H9 (cell line): ENCODE results near the gene CGAS. TPM values are rescaled to one million over a fixed set of nuclear protein-coding genes. Genes with fewer than 3 reads are reported as not detected.

Source experiments
- DNase-seq: peaks from one replicate; pipeline ENCODE4 v3.0.0-alpha.2; 2017
- H2AFZ ChIP-seq: one replicate; pipeline ENCODE4 v1.6.1; 2013; ENCODE audit warnings: mild to moderate bottlenecking, low read length, control low read depth, moderate library complexity
- H2AK5ac ChIP-seq: 2 replicates; pipeline ENCODE4 v1.6.1; 2013; ENCODE audit warnings: low read length, control low read depth, mixed read lengths; ENCODE audit not compliant: insufficient read length
- H2BK120ac ChIP-seq: one replicate; pipeline ENCODE4 v1.6.1; 2013; ENCODE audit warnings: low read depth, mild to moderate bottlenecking, low read length, control low read depth, inconsistent platforms; ENCODE audit not compliant: poor library complexity, severe bottlenecking
- H2BK12ac ChIP-seq: 2 replicates; pipeline ENCODE4 v1.6.1; 2013; ENCODE audit warnings: low read length, control low read depth, mixed read lengths, low read depth; ENCODE audit not compliant: insufficient read length
- H2BK15ac ChIP-seq: 2 replicates; pipeline ENCODE4 v1.6.1; 2013; ENCODE audit warnings: low read depth, low read length, control low read depth
- H2BK20ac ChIP-seq: one replicate; pipeline ENCODE4 v1.6.1; 2013; ENCODE audit warnings: low read depth, mild to moderate bottlenecking, low read length, control low read depth, inconsistent platforms; ENCODE audit not compliant: poor library complexity, severe bottlenecking
- H2BK5ac ChIP-seq: 2 replicates; pipeline ENCODE4 v1.6.1; 2013; ENCODE audit warnings: low read length, control low read depth, mixed read lengths; ENCODE audit not compliant: insufficient read length
- H3K14ac ChIP-seq: 2 replicates; pipeline ENCODE4 v1.6.1; 2013; ENCODE audit warnings: low read length, control low read depth; ENCODE audit not compliant: insufficient read depth
- H3K18ac ChIP-seq: 2 replicates; pipeline ENCODE4 v1.6.1; 2013; ENCODE audit warnings: low read depth, mild to moderate bottlenecking, mixed read lengths, low read length, control low read depth; ENCODE audit not compliant: insufficient read length
- H3K23ac ChIP-seq: 2 replicates; pipeline ENCODE4 v1.6.1; 2013; ENCODE audit warnings: low read length, control low read depth, mixed read lengths, low read depth; ENCODE audit not compliant: insufficient read length
- H3K23me2 ChIP-seq: 2 replicates; pipeline ENCODE4 v1.6.1; 2013; ENCODE audit warnings: low read depth, mild to moderate bottlenecking, mixed read lengths, low read length, control low read depth; ENCODE audit not compliant: insufficient read length, poor library complexity, severe bottlenecking
- H3K27ac ChIP-seq: 2 replicates; pipeline ENCODE4 v1.5.1; 2013; ENCODE audit warnings: low read length, control low read depth, mixed read lengths, low read depth; ENCODE audit not compliant: insufficient read length
- H3K27me3 ChIP-seq: 2 replicates; pipeline ENCODE4 v1.6.1; 2013; ENCODE audit warnings: low read length, control low read depth, inconsistent platforms; ENCODE audit not compliant: insufficient read depth
- H3K4ac ChIP-seq: 2 replicates; pipeline ENCODE4 v1.6.1; 2013; ENCODE audit warnings: low read depth, mild to moderate bottlenecking, control low read depth, inconsistent platforms, low read length, moderate library complexity
- H3K4me1 ChIP-seq: 2 replicates; pipeline ENCODE4 v1.6.1; 2013; ENCODE audit warnings: low read length, control low read depth, inconsistent platforms; ENCODE audit not compliant: insufficient read depth
- H3K4me2 ChIP-seq: 2 replicates; pipeline ENCODE4 v1.6.1; 2013; ENCODE audit warnings: low read length, control low read depth, mixed read lengths; ENCODE audit not compliant: insufficient read length, insufficient read depth
- H3K56ac ChIP-seq: 2 replicates; pipeline ENCODE4 v1.6.1; 2013; ENCODE audit warnings: low read depth, mild to moderate bottlenecking, mixed read lengths, low read length, control low read depth; ENCODE audit not compliant: insufficient read length
- H3K79me1 ChIP-seq: 2 replicates; pipeline ENCODE4 v1.6.1; 2013; ENCODE audit warnings: low read depth, mild to moderate bottlenecking, moderate library complexity, low read length, control low read depth, inconsistent platforms; ENCODE audit not compliant: insufficient read depth, poor library complexity, severe bottlenecking
- H3K79me2 ChIP-seq: 2 replicates; pipeline ENCODE4 v1.6.1; 2013; ENCODE audit warnings: low read length, control low read depth, inconsistent platforms; ENCODE audit not compliant: insufficient read depth
- H3K9ac ChIP-seq: 2 replicates; pipeline ENCODE4 v1.6.1; 2013; ENCODE audit warnings: low read length, control low read depth, mixed read lengths; ENCODE audit not compliant: insufficient read length; ENCODE audit errors: extremely low read depth
- H3K9me3 ChIP-seq: one replicate; pipeline ENCODE4 v1.6.1; 2013; ENCODE audit warnings: low read depth, low read length, inconsistent platforms; ENCODE audit not compliant: control insufficient read depth
- H3T11ph ChIP-seq: one replicate; pipeline ENCODE4 v1.6.1; 2013; ENCODE audit warnings: mild to moderate bottlenecking, low read length, control low read depth, inconsistent platforms
- H4K20me1 ChIP-seq: one replicate; pipeline ENCODE4 v1.6.1; 2013; ENCODE audit not compliant: control insufficient read depth, insufficient read length, insufficient read depth
- H4K5ac ChIP-seq: 2 replicates; pipeline ENCODE4 v1.6.1; 2013; ENCODE audit warnings: low read depth, mild to moderate bottlenecking, mixed read lengths, low read length, control low read depth; ENCODE audit not compliant: insufficient read length
- H4K8ac ChIP-seq: replicated peaks from 2 replicates; pipeline ENCODE4 v1.6.1; 2013; ENCODE audit warnings: low read length, control low read depth, mixed read lengths, low read depth; ENCODE audit not compliant: insufficient read length
- H4K91ac ChIP-seq: 2 replicates; pipeline ENCODE4 v1.6.1; 2013; ENCODE audit warnings: low read depth, mild to moderate bottlenecking, moderate library complexity, mixed read lengths, low read length, control low read depth; ENCODE audit not compliant: insufficient read length
- H3K27ac Mint-ChIP-seq, 3 experiments: 2 replicates in 2 of 3; 3 replicates in 1 of 3; pipeline ENCODE4 v1.8.0; 2020 to 2021; ENCODE audit warnings: mixed read lengths in 3 of 3, mild to moderate bottlenecking in 1 of 3, moderate library complexity in 1 of 3
- H3K27me3 Mint-ChIP-seq: 2 replicates; pipeline ENCODE4 v1.8.0; 2021; ENCODE audit warnings: low read depth, mild to moderate bottlenecking, moderate library complexity, mixed read lengths
- H3K36me3 Mint-ChIP-seq, 3 experiments: 2 replicates in 2 of 3; 3 replicates in 1 of 3; pipeline ENCODE4 v1.8.0; 2020 to 2021; ENCODE audit warnings: low read depth in 3 of 3, mixed read lengths in 3 of 3; ENCODE audit not compliant: insufficient read depth in 1 of 3
- H3K4me1 Mint-ChIP-seq, 2 experiments: 2 replicates each; pipeline ENCODE4 v1.8.0; 2020; ENCODE audit warnings: mixed read lengths in 2 of 2
- H3K4me3 Mint-ChIP-seq, 2 experiments: 2 replicates in 1 of 2; 3 replicates in 1 of 2; pipeline ENCODE4 v1.8.0; 2020 to 2021; ENCODE audit warnings: mild to moderate bottlenecking in 2 of 2, mixed read lengths in 2 of 2, moderate library complexity in 1 of 2
- H3K9me3 Mint-ChIP-seq, 2 experiments: 2 replicates in 1 of 2; 3 replicates in 1 of 2; pipeline ENCODE4 v1.8.0; 2020; ENCODE audit warnings: mild to moderate bottlenecking in 2 of 2, mixed read lengths in 2 of 2, moderate library complexity in 1 of 2
- WGBS: extraction: QIAGEN DNeasy Blood & Tissue Kit; methylation state at CpG from one replicate; pipeline ENCODE4 v1.1.7; 2013; ENCODE audit warnings: missing lambda C conversion rate, low lambda C conversion rate, mixed read lengths; ENCODE audit not compliant: insufficient read length; ENCODE audit errors: extremely low coverage; 5-methylcytosine and 5-hydroxymethylcytosine counted together
- total RNA-seq: library from RNA; stranded (reverse); gene quantifications from 2 replicates; pipeline ENCODE4 v1.2.1, GENCODE V29; 2021
- TF ChIP-seq, protein P1 (sequence below): fragments of 200-600 bp; sonication (generic); conservative IDR thresholded peaks from 3 replicates; pipeline ENCODE4 v1.8.0; 2021; ENCODE audit warnings: antibody characterized with exemption, mild to moderate bottlenecking

Gene CGAS
- total RNA-seq, 1 experiment from 2014 or later: 1.7 TPM

DNA sequence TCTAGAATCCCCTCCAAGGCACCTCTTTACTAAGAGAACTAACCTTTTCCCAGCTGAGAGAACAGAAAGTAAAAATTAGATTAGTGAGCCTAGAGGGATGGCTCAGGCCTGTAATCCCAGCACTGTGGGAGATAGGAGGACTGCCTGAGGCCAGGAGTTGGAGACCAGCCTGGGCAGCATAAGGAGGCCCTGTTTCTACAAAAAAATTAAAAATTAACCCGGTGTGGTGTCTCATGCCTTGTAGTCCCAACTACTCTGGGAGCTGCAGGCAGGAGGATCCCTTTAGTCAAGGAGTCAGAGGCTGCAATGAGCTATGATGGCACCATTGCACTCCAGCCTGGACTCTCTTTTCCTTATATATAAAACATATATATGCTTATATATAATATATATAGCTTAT is 76.9 kb downstream of the CGAS start:
- no peak overlapping the region for H4K8ac ChIP-seq
- no peak overlapping the region for H3K4me3 Mint-ChIP-seq
- no peaks in the 10 kb centered on the region for H3K27me3 ChIP-seq
- H3K23me2 ChIP-seq: no peaks in the 10 kb centered on the region
- no peak overlapping the region for H3K9ac ChIP-seq
- no peak overlapping the region for H3K27ac ChIP-seq
- no peaks in the 10 kb centered on the region for H3K36me3 Mint-ChIP-seq
- no peak overlapping the region for H3K56ac ChIP-seq
- H3K18ac ChIP-seq: no peak overlapping the region
- no peaks in the 10 kb centered on the region for H3K79me1 ChIP-seq
- no peaks in the 10 kb centered on the region for H3K4me1 ChIP-seq
- no peak overlapping the region for H2BK120ac ChIP-seq
- peak overlapping the region; percentile 32 for H2AFZ ChIP-seq
- TF ChIP-seq, protein P1, sequence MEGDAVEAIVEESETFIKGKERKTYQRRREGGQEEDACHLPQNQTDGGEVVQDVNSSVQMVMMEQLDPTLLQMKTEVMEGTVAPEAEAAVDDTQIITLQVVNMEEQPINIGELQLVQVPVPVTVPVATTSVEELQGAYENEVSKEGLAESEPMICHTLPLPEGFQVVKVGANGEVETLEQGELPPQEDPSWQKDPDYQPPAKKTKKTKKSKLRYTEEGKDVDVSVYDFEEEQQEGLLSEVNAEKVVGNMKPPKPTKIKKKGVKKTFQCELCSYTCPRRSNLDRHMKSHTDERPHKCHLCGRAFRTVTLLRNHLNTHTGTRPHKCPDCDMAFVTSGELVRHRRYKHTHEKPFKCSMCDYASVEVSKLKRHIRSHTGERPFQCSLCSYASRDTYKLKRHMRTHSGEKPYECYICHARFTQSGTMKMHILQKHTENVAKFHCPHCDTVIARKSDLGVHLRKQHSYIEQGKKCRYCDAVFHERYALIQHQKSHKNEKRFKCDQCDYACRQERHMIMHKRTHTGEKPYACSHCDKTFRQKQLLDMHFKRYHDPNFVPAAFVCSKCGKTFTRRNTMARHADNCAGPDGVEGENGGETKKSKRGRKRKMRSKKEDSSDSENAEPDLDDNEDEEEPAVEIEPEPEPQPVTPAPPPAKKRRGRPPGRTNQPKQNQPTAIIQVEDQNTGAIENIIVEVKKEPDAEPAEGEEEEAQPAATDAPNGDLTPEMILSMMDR: no peak
- H4K5ac ChIP-seq: no peak overlapping the region
- WGBS: no CpG with 5 or more reads among the region's 1 CpG
- H2BK15ac ChIP-seq: no peak overlapping the region
- H3T11ph ChIP-seq: no peak overlapping the region
- H3K4me2 ChIP-seq: no peak overlapping the region
- no peaks in the 10 kb centered on the region for H4K20me1 ChIP-seq
- no peaks in the 10 kb centered on the region for H3K79me2 ChIP-seq
- H3K27ac Mint-ChIP-seq: no peak overlapping the region
- no peak overlapping the region for H3K14ac ChIP-seq
- H3K23ac ChIP-seq: no peak overlapping the region
- no peak overlapping the region for H3K4ac ChIP-seq
- no peaks in the 10 kb centered on the region for H3K9me3 ChIP-seq
- no peaks in the 10 kb centered on the region; the same call in 1 of the 2 replicates for H3K27me3 Mint-ChIP-seq
- no peak overlapping the region for H2AK5ac ChIP-seq
- DNase-seq: no peak
- no peak overlapping the region for H2BK20ac ChIP-seq
- H3K9me3 Mint-ChIP-seq: peaks cover 0 to 12% of the 10 kb centered on the region in 2 experiments; a peak in 3 of 5 replicates
- no peak overlapping the region for H4K91ac ChIP-seq
- H2BK12ac ChIP-seq: no peak overlapping the region
- H2BK5ac ChIP-seq: no peak overlapping the region
- no peaks in the 10 kb centered on the region for H3K4me1 Mint-ChIP-seq

Other genes starting within 250 kb of the CGAS start
- gene KHDC1L, start 226.8 kb downstream of the CGAS start, total RNA-seq: 0.37 TPM in 1 of 2 replicates, not detected in the other
- gene KHDC1, start 189.1 kb downstream of the CGAS start, total RNA-seq: 7.7 and 7.8 TPM in 2 replicates
- 1.2 TPM in 2 replicates for gene DPPA5, start 98.0 kb downstream of the CGAS start, total RNA-seq
- 0.22 TPM in 1 of 2 replicates, not detected in the other for gene KHDC3L, start 89.6 kb downstream of the CGAS start, total RNA-seq
- gene OOEP, start 82.4 kb downstream of the CGAS start, total RNA-seq: not detected in 2 replicates
- gene DDX43, start 57.5 kb downstream of the CGAS start, total RNA-seq: 0.33 TPM in 1 of 2 replicates, not detected in the other
- 23.9 and 27.8 TPM in 2 replicates for gene MTO1, start 9.4 kb upstream of the CGAS start, total RNA-seq
- gene EEF1A1, start 68.7 kb upstream of the CGAS start, total RNA-seq: 13,057 and 13,182 TPM in 2 replicates
- gene SLC17A5, start 201.7 kb upstream of the CGAS start, total RNA-seq: 8.3 and 8.9 TPM in 2 replicates
- 3.2 and 3.3 TPM in 2 replicates for gene CD109, start 243.9 kb upstream of the CGAS start, total RNA-seq